Calu3 (cell line): Measurements from ENCODE around the gene G6PC1. TPM values are rescaled to one million over a fixed set of nuclear protein-coding genes. Genes with fewer than 3 reads are reported as not detected.

ENCODE experiments used
- BruUV-seq: library from RNA; stranded (reverse); fragments of 400-500 nt; replicated peaks from 2 replicates; lab custom pipeline; 2021; lab: Mats Ljungman, UMichigan
- CTCF ChIA-PET: fragments of 300-600 bp; sonication (Branson Sonifier 250); formaldehyde crosslinking; loops from one replicate; lab custom pipeline; 2022; ENCODE audit warnings: antibody characterized with exemption; lab: Charles Lee
- DNase-seq: peaks from one replicate; pipeline ENCODE4 v3.0.0; 2022
- H3K27ac Mint-ChIP-seq: one replicate; pipeline ENCODE4 v1.8.0; 2022; ENCODE audit warnings: mixed read lengths; ENCODE audit not compliant: unreplicated experiment
- H3K27me3 Mint-ChIP-seq: one replicate; pipeline ENCODE4 v1.8.0; 2022; ENCODE audit warnings: mixed read lengths; ENCODE audit not compliant: unreplicated experiment
- H3K36me3 Mint-ChIP-seq: one replicate; pipeline ENCODE4 v1.8.0; 2022; ENCODE audit warnings: mild to moderate bottlenecking, moderate library complexity, mixed read lengths; ENCODE audit not compliant: insufficient read depth, unreplicated experiment
- H3K4me1 Mint-ChIP-seq: one replicate; pipeline ENCODE4 v1.8.0; 2022; ENCODE audit warnings: mild to moderate bottlenecking, low read depth, mixed read lengths; ENCODE audit not compliant: unreplicated experiment
- H3K4me3 Mint-ChIP-seq: one replicate; pipeline ENCODE4 v1.8.0; 2022; ENCODE audit warnings: mild to moderate bottlenecking, low read depth, moderate library complexity, mixed read lengths; ENCODE audit not compliant: unreplicated experiment
- H3K9me3 Mint-ChIP-seq: one replicate; pipeline ENCODE4 v1.8.0; 2022; ENCODE audit warnings: low read depth, mixed read lengths; ENCODE audit not compliant: unreplicated experiment
- CTCF ChIP-seq: fragments of 200-600 bp; IDR thresholded peaks from one replicate; pipeline ENCODE4 v1.8.0; 2022; ENCODE audit warnings: antibody characterized with exemption; ENCODE audit not compliant: unreplicated experiment
- intact Hi-C: fragments of 100-400 bp; cut with micrococcal nuclease; formaldehyde crosslinking; loops from one replicate; pipeline ENCODE4 v1.10.0; 2022; ENCODE audit not compliant: unreplicated experiment
- total RNA-seq: library from RNA; stranded (reverse); gene quantifications from 2 replicates; pipeline ENCODE4 v1.2.3, GENCODE V29; 2022

Gene G6PC1
- total RNA-seq, 1 experiment from 2014 or later: not detected

- intact Hi-C loops: no loop called here
- CTCF ChIA-PET: no interaction called here
- no peak for DNase-seq
- no peak for TF ChIP-seq CTCF
- H3K9me3 Mint-ChIP-seq: no peaks in the 10 kb centered on the region
- BruUV-seq: no TSS peak
- no peak overlapping the region for H3K4me3 Mint-ChIP-seq
- H3K27me3 Mint-ChIP-seq: peaks cover 52% of the 10 kb centered on the region
- no peaks in the 10 kb centered on the region for H3K36me3 Mint-ChIP-seq
- H3K4me1 Mint-ChIP-seq: no peaks in the 10 kb centered on the region
- H3K27ac Mint-ChIP-seq: no peak overlapping the region
These were observed 1.1 kb downstream of the G6PC1 start for GRCh38 chr17:42901535-42902229.

GRCh38 chr17:42904110-42904469 is 3.5 kb downstream of the G6PC1 start:
- no peaks in the 10 kb centered on the region for H3K36me3 Mint-ChIP-seq
- TF ChIP-seq CTCF: no peak
- BruUV-seq: no TSS peak
- intact Hi-C loops: no loop called here
- CTCF ChIA-PET: no interaction called here
- no peak overlapping the region for H3K4me3 Mint-ChIP-seq
- H3K4me1 Mint-ChIP-seq: no peaks in the 10 kb centered on the region
- DNase-seq: no peak
- H3K9me3 Mint-ChIP-seq: no peaks in the 10 kb centered on the region
- peaks cover 71% of the 10 kb centered on the region for H3K27me3 Mint-ChIP-seq
- no peak overlapping the region for H3K27ac Mint-ChIP-seq

- Mint-ChIP-seq H3K4me3 (no peak overlapping the region), H3K27me3 (peaks cover 83% of the 10 kb centered on the region), H3K36me3 (no peaks in the 10 kb centered on the region), H3K9me3 (no peaks in the 10 kb centered on the region), H3K27ac (no peak overlapping the region), H3K4me1 (no peaks in the 10 kb centered on the region)
- no TSS peak for BruUV-seq
- TF ChIP-seq CTCF: no peak
- no peak for DNase-seq
- CTCF ChIA-PET: interaction anchor here (0.6 kb wide), 1 partner anchor 108 kb away, joined by 3 read pairs; the partner anchor contains the start of genes CNTD1 and COA3
- intact Hi-C loops: no loop called here
These were observed 6.3 kb downstream of the G6PC1 start for GRCh38 chr17:42906772-42907446.

- no TSS peak for BruUV-seq
- no peaks in the 10 kb centered on the region for H3K4me1 Mint-ChIP-seq
- CTCF ChIA-PET: interaction anchor here (0.6 to 1.6 kb wide), 3 partner anchors 37 to 1608 kb away, joined by 3 to 5 read pairs (median 4); partner anchors contain the start of gene BECN1
- H3K9me3 Mint-ChIP-seq: no peaks in the 10 kb centered on the region
- peaks cover 84% of the 10 kb centered on the region for H3K27me3 Mint-ChIP-seq
- intact Hi-C loops: no loop called here
- no peak overlapping the region for H3K27ac Mint-ChIP-seq
- TF ChIP-seq CTCF: no peak
- no peaks in the 10 kb centered on the region for H3K36me3 Mint-ChIP-seq
- H3K4me3 Mint-ChIP-seq: no peak overlapping the region
- no peak for DNase-seq
These were observed 8.5 kb downstream of the G6PC1 start for GRCh38 chr17:42908872-42909700.
